ENCODE data around the gene SCIMP.
A peak's percentile ranks its signal among the peaks of the same experiment; 100 is the strongest.
"Not testable (repeated sequence)": the region's sequence is repeated elsewhere in the genome, so short reads cannot be mapped to it uniquely, and the experiment has no call there.

Gene SCIMP

DNA sequence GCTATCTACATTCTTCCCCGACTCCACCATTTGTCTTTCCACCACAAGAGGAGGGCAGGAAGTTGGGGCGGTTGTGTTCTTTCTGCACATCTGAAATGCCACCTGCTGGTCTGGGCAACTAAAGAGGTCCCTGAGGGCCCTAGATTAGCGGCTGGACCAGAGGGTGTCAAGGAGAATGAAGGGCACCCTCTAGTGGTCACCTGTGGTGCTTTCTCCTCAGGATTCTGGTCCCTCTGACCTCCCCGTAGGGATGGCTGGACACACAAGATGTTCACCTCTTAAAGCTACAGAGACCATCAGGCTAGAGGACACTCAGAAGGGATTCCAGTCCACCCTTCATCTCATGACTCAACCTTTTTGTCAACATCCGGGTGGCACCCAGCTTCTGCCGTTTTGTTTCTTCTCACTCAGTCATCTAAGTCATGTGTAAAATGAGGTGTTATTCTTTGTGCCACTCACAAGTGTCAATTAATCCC is 2.9 kb upstream of the SCIMP start:
- TF ChIP-seq, protein P1, sequence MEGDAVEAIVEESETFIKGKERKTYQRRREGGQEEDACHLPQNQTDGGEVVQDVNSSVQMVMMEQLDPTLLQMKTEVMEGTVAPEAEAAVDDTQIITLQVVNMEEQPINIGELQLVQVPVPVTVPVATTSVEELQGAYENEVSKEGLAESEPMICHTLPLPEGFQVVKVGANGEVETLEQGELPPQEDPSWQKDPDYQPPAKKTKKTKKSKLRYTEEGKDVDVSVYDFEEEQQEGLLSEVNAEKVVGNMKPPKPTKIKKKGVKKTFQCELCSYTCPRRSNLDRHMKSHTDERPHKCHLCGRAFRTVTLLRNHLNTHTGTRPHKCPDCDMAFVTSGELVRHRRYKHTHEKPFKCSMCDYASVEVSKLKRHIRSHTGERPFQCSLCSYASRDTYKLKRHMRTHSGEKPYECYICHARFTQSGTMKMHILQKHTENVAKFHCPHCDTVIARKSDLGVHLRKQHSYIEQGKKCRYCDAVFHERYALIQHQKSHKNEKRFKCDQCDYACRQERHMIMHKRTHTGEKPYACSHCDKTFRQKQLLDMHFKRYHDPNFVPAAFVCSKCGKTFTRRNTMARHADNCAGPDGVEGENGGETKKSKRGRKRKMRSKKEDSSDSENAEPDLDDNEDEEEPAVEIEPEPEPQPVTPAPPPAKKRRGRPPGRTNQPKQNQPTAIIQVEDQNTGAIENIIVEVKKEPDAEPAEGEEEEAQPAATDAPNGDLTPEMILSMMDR (IDR thresholded peaks at IDR 0.05; ENCODE audit: low read depth, low read length) = peak; percentile 81
- TF ChIP-seq EZH2phosphoT487 (IDR thresholded peaks at IDR 0.05; ENCODE audit: low read depth) = no peak
- no peaks in the 10 kb centered on the region for H3K79me2 ChIP-seq (ENCODE audit: low read length)
- H3K27me3 ChIP-seq (ENCODE audit: low read depth, low read length) = no peaks in the 10 kb centered on the region
- H3K4me2 ChIP-seq (ENCODE audit: low read length) = peak overlapping the region; percentile 22
- H3K4me3 ChIP-seq (ENCODE audit: low read length) = no peak overlapping the region
- no peak overlapping the region for H3K27ac ChIP-seq (ENCODE audit: low read length)
- peak overlapping the region; percentile 39; the same call in 1 of the 2 replicates for H2AFZ ChIP-seq (ENCODE audit: low read depth, low read length)
- peaks cover 27% of the 10 kb centered on the region for H3K4me1 ChIP-seq (ENCODE audit: low read length)
- H3K9ac ChIP-seq (ENCODE audit: low read length) = no peak overlapping the region
- H4K20me1 ChIP-seq (ENCODE audit: insufficient read depth, low read length) = no peaks in the 10 kb centered on the region
- no peaks in the 10 kb centered on the region for H3K36me3 ChIP-seq (replicated peaks; ENCODE audit: low read depth, low read length)
- no peaks in the 10 kb centered on the region for H3K9me3 ChIP-seq (ENCODE audit: insufficient read depth, low read length)

DNA sequence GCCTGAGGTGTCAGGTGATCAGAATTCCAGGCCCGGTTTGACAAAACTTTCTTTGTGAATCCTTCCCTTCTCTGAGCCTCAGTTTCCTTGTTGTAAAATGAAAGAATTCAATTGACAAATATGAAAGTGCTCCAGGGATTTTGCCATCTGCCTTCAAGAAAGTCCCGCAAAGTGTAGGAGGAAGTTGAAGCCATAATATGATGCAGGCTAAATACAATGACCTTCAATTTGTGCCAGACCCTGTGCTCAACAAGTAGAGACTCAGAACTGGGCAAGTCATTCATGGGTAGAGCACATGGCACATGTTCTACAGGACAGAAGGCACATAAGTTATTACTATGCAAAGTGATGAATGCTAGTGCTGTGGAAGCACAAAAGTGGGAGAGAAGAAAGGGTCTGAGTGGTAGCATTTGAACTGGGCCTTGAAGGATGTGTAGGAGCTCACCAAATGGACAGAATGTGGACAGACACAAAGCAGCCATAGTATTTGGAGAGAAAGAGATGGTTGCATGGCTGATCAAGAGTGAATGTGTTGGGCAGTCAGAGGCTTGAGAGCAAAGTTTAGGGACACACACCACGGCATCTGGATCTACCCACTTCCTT is 2.4 kb upstream of the SCIMP start:
- Histone ChIP-seq H3K4me3 (ENCODE audit: low read length) (no peak overlapping the region), H3K4me1 (ENCODE audit: low read length) (peaks cover 26% of the 10 kb centered on the region), H3K79me2 (ENCODE audit: low read length) (no peaks in the 10 kb centered on the region), H2AFZ (ENCODE audit: low read depth, low read length) (peak overlapping the region; percentile 39; the same call in 1 of the 2 replicates), H3K27me3 (ENCODE audit: low read depth, low read length) (no peaks in the 10 kb centered on the region), H3K9me3 (ENCODE audit: insufficient read depth, low read length) (no peaks in the 10 kb centered on the region), H3K36me3 (replicated peaks; ENCODE audit: low read depth, low read length) (no peaks in the 10 kb centered on the region), H3K9ac (ENCODE audit: low read length) (no peak overlapping the region), H3K4me2 (ENCODE audit: low read length) (peak overlapping the region; percentile 22; the same call in 1 of the 2 replicates), H3K27ac (ENCODE audit: low read length) (no peak overlapping the region), H4K20me1 (ENCODE audit: insufficient read depth, low read length) (no peaks in the 10 kb centered on the region)
- TF ChIP-seq EZH2phosphoT487 (IDR thresholded peaks at IDR 0.05; ENCODE audit: low read depth) = no peak
- TF ChIP-seq, protein P1 (IDR thresholded peaks at IDR 0.05; ENCODE audit: low read depth, low read length) = no peak

DNA sequence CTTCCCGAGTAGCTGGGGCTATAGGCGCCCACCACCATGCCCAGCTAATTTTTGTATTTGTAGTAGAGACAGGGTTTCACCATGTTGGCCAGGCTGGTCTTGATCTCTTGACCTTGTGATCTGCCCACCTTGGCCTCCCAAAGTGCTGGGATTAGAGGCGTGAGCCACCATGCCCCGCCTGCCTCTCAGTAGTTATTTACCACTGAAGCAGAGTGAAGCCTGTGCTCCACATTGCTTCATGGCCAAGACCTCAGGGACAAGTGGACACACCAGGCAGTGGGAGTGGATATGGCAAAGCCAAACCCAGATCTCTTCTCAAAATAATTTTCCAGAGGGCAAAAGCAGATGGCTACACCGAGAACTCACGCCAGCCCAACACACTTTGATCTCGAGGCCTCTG is 1.2 kb downstream of the SCIMP start:
- H3K27ac ChIP-seq (ENCODE audit: low read length); H3K9ac ChIP-seq (ENCODE audit: low read length); H4K20me1 ChIP-seq (ENCODE audit: insufficient read depth, low read length); H3K4me2 ChIP-seq (ENCODE audit: low read length); H3K9me3 ChIP-seq (ENCODE audit: insufficient read depth, low read length); H3K27me3 ChIP-seq (ENCODE audit: low read depth, low read length); H3K36me3 ChIP-seq (replicated peaks; ENCODE audit: low read depth, low read length); H3K79me2 ChIP-seq (ENCODE audit: low read length); H3K4me3 ChIP-seq (ENCODE audit: low read length); H2AFZ ChIP-seq (ENCODE audit: low read depth, low read length): not testable (repeated sequence)
- peaks cover 24% of the 10 kb centered on the region for H3K4me1 ChIP-seq (ENCODE audit: low read length)

DNA sequence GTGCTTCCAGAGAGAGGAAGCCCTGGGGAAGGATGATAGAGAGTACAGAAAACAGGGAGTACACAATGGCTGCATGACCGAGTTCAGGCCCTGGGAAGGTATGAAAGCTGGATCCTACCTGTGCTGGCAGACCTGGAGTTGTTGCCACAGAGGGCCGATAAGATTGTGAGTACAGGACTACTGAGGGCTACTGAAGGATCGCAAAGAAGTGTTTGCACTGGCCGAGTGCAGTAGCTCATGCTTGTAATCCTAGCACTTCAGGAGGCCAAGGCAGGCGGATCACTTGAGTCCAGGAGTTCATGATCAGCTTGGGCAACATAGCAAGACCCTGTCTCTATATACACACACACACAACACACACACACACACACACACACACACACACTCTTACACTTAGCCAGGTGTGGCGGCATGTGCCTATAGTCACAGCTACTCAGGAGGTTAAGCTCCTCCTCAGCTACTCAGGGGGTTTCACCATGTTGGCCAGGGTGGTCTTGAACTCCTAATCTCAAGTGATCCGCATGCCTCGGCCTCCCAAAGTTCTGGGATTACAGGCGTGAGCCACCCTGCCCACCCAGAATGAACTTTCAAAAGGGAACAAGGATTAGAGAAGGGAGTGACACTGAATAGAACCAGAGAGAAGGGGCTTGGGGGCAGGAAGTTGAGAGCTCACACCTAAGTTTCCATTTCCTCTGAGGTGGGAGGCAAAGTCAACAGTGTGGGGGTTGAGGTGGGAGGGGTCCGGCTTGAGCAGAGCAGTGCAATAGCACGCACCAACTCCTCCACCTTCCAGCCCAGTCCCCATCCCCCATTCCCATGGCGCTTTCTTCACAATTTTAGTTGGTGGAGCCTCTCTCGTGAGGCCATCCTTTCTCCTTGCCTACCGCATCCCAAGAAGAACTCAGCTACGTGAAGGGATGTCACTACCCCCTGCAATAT is 7.5 kb downstream of the SCIMP start:
- no peaks in the 10 kb centered on the region for H4K20me1 ChIP-seq (ENCODE audit: insufficient read depth, low read length)
- H3K79me2 ChIP-seq (ENCODE audit: low read length) = no peaks in the 10 kb centered on the region
- peak overlapping the region; percentile 39 for H3K4me3 ChIP-seq (ENCODE audit: low read length)
- no peak overlapping the region for H2AFZ ChIP-seq (ENCODE audit: low read depth, low read length)
- no peaks in the 10 kb centered on the region for H3K36me3 ChIP-seq (replicated peaks; ENCODE audit: low read depth, low read length)
- H3K9me3 ChIP-seq (ENCODE audit: insufficient read depth, low read length) = no peaks in the 10 kb centered on the region
- H3K4me1 ChIP-seq (ENCODE audit: low read length) = peaks cover 34% of the 10 kb centered on the region
- H3K9ac ChIP-seq (ENCODE audit: low read length) = peak overlapping the region; percentile 19; the same call in 1 of the 2 replicates
- TF ChIP-seq, protein P1 (IDR thresholded peaks at IDR 0.05; ENCODE audit: low read depth, low read length) = no peak
- no peak for TF ChIP-seq EZH2phosphoT487 (IDR thresholded peaks at IDR 0.05; ENCODE audit: low read depth)
- H3K27ac ChIP-seq (ENCODE audit: low read length) = peak overlapping the region; percentile 48
- no peaks in the 10 kb centered on the region for H3K27me3 ChIP-seq (ENCODE audit: low read depth, low read length)
- peak overlapping the region; percentile 66 for H3K4me2 ChIP-seq (ENCODE audit: low read length)
